Psoas muscle (tissue), 8 donors: ENCODE data around the gene ST14. TPM values are rescaled to one million over a fixed set of nuclear protein-coding genes. Genes with fewer than 3 reads are reported as not detected.
"Not testable (repeated sequence)": the region's sequence is repeated elsewhere in the genome, so short reads cannot be mapped to it uniquely, and the experiment has no call there.

Experiments
- ATAC-seq, 4 donors: fragments of 200-7000 bp; cut with Tn5 transposase; one replicate each; pipeline ENCODE4 v1.9.1; 2020; ENCODE audit warnings: moderate library complexity in 3 of 4, mild to moderate bottlenecking in 2 of 4
- DNase-seq, 2 donors: peaks; one replicate each; pipeline ENCODE4 v3.0.0-alpha.2; 2020
- H3K27ac ChIP-seq: fragments of 200-600 bp; one replicate; pipeline ENCODE4 v1.8.0; 2022
- H3K27me3 ChIP-seq, 3 donors: fragments of 200-600 bp in 1 of 3; one replicate each; pipeline versions ENCODE4 v1.6.1 to v1.8.0; 2013 to 2022; ENCODE audit warnings: low read length in 2 of 3, mild to moderate bottlenecking in 2 of 3, moderate library complexity in 1 of 3; ENCODE audit not compliant: insufficient read depth in 3 of 3
- H3K36me3 ChIP-seq, 2 donors: fragments of 200-600 bp in 1 of 2; one replicate each; pipeline versions ENCODE4 v1.6.1 to v1.8.0; 2013 to 2022; ENCODE audit warnings: low read depth in 1 of 2, mild to moderate bottlenecking in 1 of 2, moderate library complexity in 1 of 2; ENCODE audit not compliant: insufficient read depth in 1 of 2
- H3K4me1 ChIP-seq: fragments of 200-600 bp; one replicate; pipeline ENCODE4 v1.8.0; 2022
- H3K4me3 ChIP-seq: fragments of 200-600 bp; one replicate; pipeline ENCODE4 v1.8.0; 2022; ENCODE audit warnings: mild to moderate bottlenecking
- H3K9me3 ChIP-seq: fragments of 200-600 bp; one replicate; pipeline ENCODE4 v1.8.0; 2022
- CTCF ChIP-seq: fragments of 200-600 bp; IDR thresholded peaks from one replicate; pipeline ENCODE4 v1.8.0; 2022; ENCODE audit warnings: antibody characterized with exemption
- WGBS, 3 donors: extraction: QIAGEN DNeasy Blood & Tissue Kit; methylation state at CpG; one replicate each; pipeline versions ENCODE4 v1.1.6 to v1.1.7; 2013; 5-methylcytosine and 5-hydroxymethylcytosine counted together
- intact Hi-C, 2 donors: fragments of 100-400 bp; cut with DNase I; formaldehyde crosslinking; loops; one replicate each; pipeline versions ENCODE4 v1.11.0 to v1.14.2; 2022
- polyA plus RNA-seq, 3 donors: library from polyadenylated mRNA; stranded (reverse); fragments of 200-250 nt; gene quantifications; one replicate each; pipeline ENCODE4 v1.2.3, GENCODE V29; 2013
- total RNA-seq, 4 donors: library from RNA; stranded (reverse); fragmentation: NEBNext Ultra II Directional in 2 of 4; extraction: Animal tissue kit (Norgen Biotek cat#: 25700) in 2 of 4; gene quantifications; one replicate each; pipeline versions ENCODE4 v1.2.1 to v1.2.4, GENCODE V29; 2021 to 2023
- donor health status: healthy with polysubstance abuse.
- donor health status: DM: no; HTN: no; CAD: no; lungs with moderate emphysema.
- donor health status: Bipolar disorder and iron deficiency.
- donor health status: healthy.
- donor health status: DM: yes; HTN: yes; CAD: no.
- donor health status: DM: no; HTN: no; CAD: no.
- donor health status: DM: no; HTN: no; CAD: no.
- donor health status: DM: yes; HTN: yes; CAD: no.

Gene ST14
- total and polyA plus RNA-seq, 7 donors, result 0.22 to 0.77 (median 0.51) TPM

GRCh38 chr11:130227373-130227772 is 67.8 kb downstream of the ST14 start:
- ATAC-seq (no peak), DNase-seq (no peak)
- H3K36me3 ChIP-seq, result peaks cover 0 to 13% of the 10 kb centered on the region in 2 donors
- no peaks in the 10 kb centered on the region for H3K4me1 ChIP-seq
- H3K4me3 ChIP-seq, result no peak overlapping the region
- intact Hi-C loops, result no loop called here
- no peaks in the 10 kb centered on the region for H3K9me3 ChIP-seq
- WGBS, 3 donors, result 93 to 97% (median 95%) methylated on average over 4 of the region's 4 CpGs
- H3K27me3 ChIP-seq, result no peaks in the 10 kb centered on the region
- no peak for TF ChIP-seq CTCF
- H3K27ac ChIP-seq, result no peak overlapping the region

GRCh38 chr11:130233486-130233885 is 73.9 kb downstream of the ST14 start:
- DNase-seq, intact Hi-C loops, H3K27me3 ChIP-seq, H3K9me3 ChIP-seq, H3K27ac ChIP-seq, ATAC-seq, H3K4me3 ChIP-seq, H3K4me1 ChIP-seq: not testable (repeated sequence)
- H3K36me3 ChIP-seq, result peaks cover 0 to 57% of the 10 kb centered on the region in 2 donors

GRCh38 chr11:130233888-130234287 is 74.3 kb downstream of the ST14 start:
- DNase-seq, H3K27ac ChIP-seq, ATAC-seq, H3K4me3 ChIP-seq, H3K9me3 ChIP-seq, H3K27me3 ChIP-seq, intact Hi-C loops, H3K4me1 ChIP-seq: not testable (repeated sequence)
- WGBS, 3 donors, result 73 to 90% (median 75%) methylated on average over 2 to 3 of the region's 3 CpGs
- H3K36me3 ChIP-seq, result peaks cover 0 to 61% of the 10 kb centered on the region in 2 donors

- no peak for DNase-seq
- Histone ChIP-seq H3K27ac (no peak overlapping the region), H3K4me3 (no peak overlapping the region), H3K9me3 (no peaks in the 10 kb centered on the region), H3K36me3 (peaks cover 0 to 65% of the 10 kb centered on the region in 2 donors), H3K4me1 (no peaks in the 10 kb centered on the region), H3K27me3 (no peaks in the 10 kb centered on the region)
- intact Hi-C loops, result no loop called here
- TF ChIP-seq CTCF, result no peak
- ATAC-seq, result no peak
Observed at GRCh38 chr11:130234315-130234714, 74.7 kb downstream of the ST14 start.

GRCh38 chr11:130237282-130238006 is 77.9 kb downstream of the ST14 start:
- Histone ChIP-seq H3K4me1 (no peaks in the 10 kb centered on the region), H3K27me3 (no peaks in the 10 kb centered on the region), H3K27ac (no peak overlapping the region), H3K9me3 (no peaks in the 10 kb centered on the region), H3K36me3 (peaks cover 0 to 56% of the 10 kb centered on the region in 2 donors), H3K4me3 (no peak overlapping the region)
- ATAC-seq (no peak), DNase-seq (no peak)
- WGBS, 3 donors, result 83 to 89% (median 86%) methylated on average over 6 of the region's 6 CpGs
- intact Hi-C loops, result no loop called here
- TF ChIP-seq CTCF, result no peak

GRCh38 chr11:130241713-130242112 is 82.1 kb downstream of the ST14 start:
- Histone ChIP-seq H3K27me3 (no peaks in the 10 kb centered on the region), H3K9me3 (no peaks in the 10 kb centered on the region), H3K36me3 (peaks cover 0 to 30% of the 10 kb centered on the region in 2 donors), H3K4me1 (peaks cover 9% of the 10 kb centered on the region), H3K4me3 (no peak overlapping the region), H3K27ac (no peak overlapping the region)
- no peak for ATAC-seq
- no peak for TF ChIP-seq CTCF
- intact Hi-C loops, result no loop called here
- no peak for DNase-seq
- WGBS, 3 donors, result 89 to 96% (median 91%) methylated on average over 2 of the region's 2 CpGs
